ENCODE results near the gene TSHZ3.

DNA sequence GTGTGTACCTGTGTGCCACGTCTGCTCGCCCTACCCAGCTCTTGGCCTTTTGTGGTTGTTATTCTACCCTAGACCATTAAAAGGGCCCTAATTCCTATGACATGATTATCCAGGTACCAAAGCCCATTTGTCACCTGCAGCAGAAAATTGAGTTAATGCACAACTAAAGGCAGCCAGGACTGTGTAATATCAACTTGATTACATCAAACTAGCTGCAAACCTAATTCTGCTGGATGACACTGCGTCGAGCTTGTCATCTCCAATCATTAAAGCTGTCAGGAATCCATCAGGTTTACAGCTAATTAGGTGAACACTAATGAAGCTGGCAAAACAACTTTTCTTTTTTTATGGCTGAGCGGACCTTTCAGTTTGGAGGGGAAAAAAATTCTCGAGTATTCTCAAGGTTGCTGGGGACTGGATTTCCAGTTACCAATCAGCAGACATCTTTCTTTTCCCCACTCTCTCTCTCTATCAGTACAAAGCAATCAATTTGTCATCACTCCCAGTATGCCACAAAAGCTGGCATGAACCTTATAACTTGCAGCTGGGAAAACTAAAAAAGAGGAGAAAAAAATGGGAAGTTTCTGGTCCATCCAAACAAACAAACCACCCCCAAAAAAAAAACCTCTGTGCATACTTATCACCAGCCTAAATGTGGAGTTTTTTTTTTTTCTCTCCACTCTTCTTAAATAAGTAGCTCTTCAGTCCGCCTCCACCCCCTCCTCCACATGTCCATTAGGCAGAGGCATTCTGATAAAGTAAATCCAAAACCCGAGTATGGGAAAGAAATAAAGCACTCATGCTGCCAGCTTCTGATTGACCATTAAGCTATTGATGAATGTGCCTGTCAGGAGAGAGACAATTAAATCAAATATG is 2.8 kb downstream of the TSHZ3 start:
- TF ChIP-seq, protein P1, sequence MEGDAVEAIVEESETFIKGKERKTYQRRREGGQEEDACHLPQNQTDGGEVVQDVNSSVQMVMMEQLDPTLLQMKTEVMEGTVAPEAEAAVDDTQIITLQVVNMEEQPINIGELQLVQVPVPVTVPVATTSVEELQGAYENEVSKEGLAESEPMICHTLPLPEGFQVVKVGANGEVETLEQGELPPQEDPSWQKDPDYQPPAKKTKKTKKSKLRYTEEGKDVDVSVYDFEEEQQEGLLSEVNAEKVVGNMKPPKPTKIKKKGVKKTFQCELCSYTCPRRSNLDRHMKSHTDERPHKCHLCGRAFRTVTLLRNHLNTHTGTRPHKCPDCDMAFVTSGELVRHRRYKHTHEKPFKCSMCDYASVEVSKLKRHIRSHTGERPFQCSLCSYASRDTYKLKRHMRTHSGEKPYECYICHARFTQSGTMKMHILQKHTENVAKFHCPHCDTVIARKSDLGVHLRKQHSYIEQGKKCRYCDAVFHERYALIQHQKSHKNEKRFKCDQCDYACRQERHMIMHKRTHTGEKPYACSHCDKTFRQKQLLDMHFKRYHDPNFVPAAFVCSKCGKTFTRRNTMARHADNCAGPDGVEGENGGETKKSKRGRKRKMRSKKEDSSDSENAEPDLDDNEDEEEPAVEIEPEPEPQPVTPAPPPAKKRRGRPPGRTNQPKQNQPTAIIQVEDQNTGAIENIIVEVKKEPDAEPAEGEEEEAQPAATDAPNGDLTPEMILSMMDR (IDR thresholded peaks at IDR 0.05) = no peak
- no peak for TF ChIP-seq POLR2A (IDR thresholded peaks at IDR 0.05)

All from uterus (tissue), 2 donors.